Body of pancreas (tissue), 4 donors: Measurements from ENCODE around the gene ACADSB. TPM values are rescaled to one million over a fixed set of nuclear protein-coding genes. Genes with fewer than 3 reads are reported as not detected.

ENCODE experiments used
- ATAC-seq: fragments of 150-250 bp; one replicate; pipeline ENCODE4 v1.9.1; 2016
- DNase-seq, 4 donors: peaks; one replicate each; pipeline ENCODE4 v3.0.0-alpha.2; 2019
- H3K27ac ChIP-seq, 4 donors: fragments of 200-600 bp; sonication (generic); 1 replicate in 3 of 4; 2 replicates in 1 of 4; pipeline versions ENCODE4 v1.5.1 to v1.6.1; 2016 to 2019; ENCODE audit warnings: mild to moderate bottlenecking in 1 of 4, mixed read lengths in 1 of 4, moderate library complexity in 1 of 4
- H3K27me3 ChIP-seq, 2 donors: fragments of 200-600 bp; sonication (generic); one replicate each; pipeline ENCODE4 v1.6.0; 2016; ENCODE audit warnings: mild to moderate bottlenecking in 1 of 2
- H3K36me3 ChIP-seq, 2 donors: fragments of 200-600 bp; sonication (generic); replicated peaks in 1 of 2; 2 replicates each; pipeline ENCODE4 v1.5.1; 2016; ENCODE audit warnings: low read depth in 2 of 2; ENCODE audit not compliant: insufficient read depth in 1 of 2
- H3K4me1 ChIP-seq: fragments of 200-600 bp; sonication (generic); one replicate; pipeline ENCODE4 v1.6.0; 2016
- H3K4me3 ChIP-seq, 2 donors: fragments of 200-600 bp; sonication (generic); 1 replicate in 1 of 2; 2 replicates in 1 of 2; pipeline ENCODE4 v1.5.1; 2016 to 2019
- H3K9me3 ChIP-seq, 3 donors: fragments of 200-600 bp; sonication (generic); 1 replicate in 2 of 3; 2 replicates in 1 of 3; pipeline ENCODE4 v1.5.1; 2016
- POLR2A ChIP-seq, 3 donors: fragments of 450-650 bp; IDR thresholded peaks; one replicate each; pipeline ENCODE4 v1.6.1; 2016; ENCODE audit warnings: antibody characterized with exemption in 3 of 3, mild to moderate bottlenecking in 2 of 3
- whole genome bisulfite sequencing, 2 donors: methylation state at CpG; one replicate each; pipeline ENCODE4 v1.1.5; 2017; 5-methylcytosine and 5-hydroxymethylcytosine counted together
- intact Hi-C: fragments of 100-400 bp; cut with DNase I; formaldehyde crosslinking; loops from one replicate; pipeline ENCODE4 v1.15.1; 2023
- total RNA-seq, 2 donors: library from RNA; depleted of rRNA; stranded (reverse); fragments of >200 nt; gene quantifications; one replicate each; pipeline ENCODE4 v1.1.0, GENCODE V29; 2016
- TF ChIP-seq, protein P1 (sequence below), 7 experiments: fragments of 450-650 bp in 4 of 7; fragments of 200-600 bp in 3 of 7; sonication (generic) in 3 of 7; IDR thresholded peaks; one replicate each; pipeline ENCODE4 v1.5.1; 2016 to 2019; ENCODE audit warnings: antibody characterized with exemption in 7 of 7

The ACADSB gene
- total RNA-seq, 2 donors from 2014 or later: 13.8 to 21.8 TPM

DNA sequence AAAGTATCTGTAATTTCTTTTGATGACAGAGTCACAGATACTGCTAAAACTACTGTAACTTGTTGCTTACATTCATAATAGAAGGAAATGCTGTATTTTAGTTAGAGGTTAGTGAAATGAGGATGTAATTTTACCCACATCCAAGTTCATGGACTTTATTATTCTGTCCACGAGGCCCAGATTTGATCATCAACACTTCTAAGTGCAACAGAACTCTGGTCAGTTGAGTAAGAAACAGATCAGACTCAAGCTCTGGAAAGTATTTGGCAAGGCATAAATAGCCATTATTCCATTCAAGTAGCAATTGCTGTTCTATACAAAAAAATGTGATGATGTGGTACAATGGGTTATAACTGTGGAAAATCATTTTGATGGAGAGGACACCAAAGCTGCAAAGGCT is 22.3 kb downstream of the ACADSB start:
- ATAC-seq (no peak), DNase-seq (no peak)
- Histone ChIP-seq H3K36me3 (no peaks in the 10 kb centered on the region), H3K4me3 (no peak overlapping the region), H3K9me3 (no peaks in the 10 kb centered on the region), H3K27me3 (no peaks in the 10 kb centered on the region), H3K4me1 (no peaks in the 10 kb centered on the region), H3K27ac (no peak overlapping the region)
- intact Hi-C loops: no loop called here
- TF ChIP-seq POLR2A (IDR thresholded peaks at IDR 0.05): no peak
- TF ChIP-seq, protein P1, sequence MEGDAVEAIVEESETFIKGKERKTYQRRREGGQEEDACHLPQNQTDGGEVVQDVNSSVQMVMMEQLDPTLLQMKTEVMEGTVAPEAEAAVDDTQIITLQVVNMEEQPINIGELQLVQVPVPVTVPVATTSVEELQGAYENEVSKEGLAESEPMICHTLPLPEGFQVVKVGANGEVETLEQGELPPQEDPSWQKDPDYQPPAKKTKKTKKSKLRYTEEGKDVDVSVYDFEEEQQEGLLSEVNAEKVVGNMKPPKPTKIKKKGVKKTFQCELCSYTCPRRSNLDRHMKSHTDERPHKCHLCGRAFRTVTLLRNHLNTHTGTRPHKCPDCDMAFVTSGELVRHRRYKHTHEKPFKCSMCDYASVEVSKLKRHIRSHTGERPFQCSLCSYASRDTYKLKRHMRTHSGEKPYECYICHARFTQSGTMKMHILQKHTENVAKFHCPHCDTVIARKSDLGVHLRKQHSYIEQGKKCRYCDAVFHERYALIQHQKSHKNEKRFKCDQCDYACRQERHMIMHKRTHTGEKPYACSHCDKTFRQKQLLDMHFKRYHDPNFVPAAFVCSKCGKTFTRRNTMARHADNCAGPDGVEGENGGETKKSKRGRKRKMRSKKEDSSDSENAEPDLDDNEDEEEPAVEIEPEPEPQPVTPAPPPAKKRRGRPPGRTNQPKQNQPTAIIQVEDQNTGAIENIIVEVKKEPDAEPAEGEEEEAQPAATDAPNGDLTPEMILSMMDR (IDR thresholded peaks at IDR 0.05): no peak
- 88 to 90% methylated on average over 1 of the region's 1 CpG for WGBS, 2 donors

DNA sequence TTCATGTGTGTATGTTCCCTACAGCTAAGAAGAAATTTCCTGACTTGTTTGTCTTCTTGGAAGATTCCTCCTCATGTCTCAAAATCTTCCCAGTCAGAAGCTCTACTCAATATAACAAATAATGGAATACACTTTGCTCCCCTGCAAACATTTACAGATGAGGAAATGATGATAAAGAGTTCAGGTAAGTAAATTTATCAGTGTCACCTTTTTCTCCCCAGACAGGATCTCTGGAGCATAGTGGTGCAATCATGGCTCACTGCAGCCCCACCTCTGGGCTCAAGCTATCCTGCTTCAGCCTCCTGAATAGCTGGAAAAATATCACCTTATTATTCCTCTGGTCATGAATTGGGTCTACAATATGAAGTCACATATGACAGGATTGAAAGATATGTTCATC is 25.5 kb downstream of the ACADSB start:
- no peak for DNase-seq
- Histone ChIP-seq H3K4me1 (no peaks in the 10 kb centered on the region), H3K27ac (no peak overlapping the region), H3K27me3 (no peaks in the 10 kb centered on the region), H3K4me3 (no peak overlapping the region), H3K9me3 (no peaks in the 10 kb centered on the region), H3K36me3 (no peaks in the 10 kb centered on the region)
- no peak for TF ChIP-seq POLR2A (IDR thresholded peaks at IDR 0.05)
- TF ChIP-seq, protein P1 (IDR thresholded peaks at IDR 0.05): no peak
- intact Hi-C loops: no loop called here
- no peak for ATAC-seq

DNA sequence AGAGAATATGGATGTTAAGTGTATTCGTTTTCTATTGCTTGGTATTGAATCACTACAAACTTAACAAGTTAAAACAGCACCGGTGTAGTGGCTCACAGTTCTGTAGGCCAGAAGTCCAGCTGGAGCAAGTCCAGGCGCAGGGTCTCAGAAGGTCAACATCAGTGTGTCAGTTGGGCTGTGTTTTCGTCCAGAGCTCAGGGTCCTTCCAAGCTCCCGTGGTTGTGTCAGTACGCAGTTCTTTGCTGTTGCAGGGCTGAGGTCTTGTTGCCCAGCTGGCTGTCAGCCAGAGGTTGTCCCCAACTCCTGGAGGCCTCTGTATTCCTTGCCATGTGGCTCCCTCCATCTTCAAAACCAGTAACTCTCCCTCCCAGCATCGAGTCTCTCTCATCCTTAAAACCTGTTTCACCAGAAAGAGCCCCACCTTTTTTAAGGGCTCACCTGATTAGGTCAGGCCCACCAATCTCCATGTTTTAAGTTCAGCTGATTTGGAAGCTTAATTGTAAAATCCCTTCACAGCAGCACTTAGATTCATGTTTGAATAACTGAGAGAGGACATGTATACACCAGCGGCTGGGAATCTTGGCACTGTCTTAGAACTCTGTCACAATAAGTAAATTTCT is 26.8 kb downstream of the ACADSB start:
- intact Hi-C loops: no loop called here

DNA sequence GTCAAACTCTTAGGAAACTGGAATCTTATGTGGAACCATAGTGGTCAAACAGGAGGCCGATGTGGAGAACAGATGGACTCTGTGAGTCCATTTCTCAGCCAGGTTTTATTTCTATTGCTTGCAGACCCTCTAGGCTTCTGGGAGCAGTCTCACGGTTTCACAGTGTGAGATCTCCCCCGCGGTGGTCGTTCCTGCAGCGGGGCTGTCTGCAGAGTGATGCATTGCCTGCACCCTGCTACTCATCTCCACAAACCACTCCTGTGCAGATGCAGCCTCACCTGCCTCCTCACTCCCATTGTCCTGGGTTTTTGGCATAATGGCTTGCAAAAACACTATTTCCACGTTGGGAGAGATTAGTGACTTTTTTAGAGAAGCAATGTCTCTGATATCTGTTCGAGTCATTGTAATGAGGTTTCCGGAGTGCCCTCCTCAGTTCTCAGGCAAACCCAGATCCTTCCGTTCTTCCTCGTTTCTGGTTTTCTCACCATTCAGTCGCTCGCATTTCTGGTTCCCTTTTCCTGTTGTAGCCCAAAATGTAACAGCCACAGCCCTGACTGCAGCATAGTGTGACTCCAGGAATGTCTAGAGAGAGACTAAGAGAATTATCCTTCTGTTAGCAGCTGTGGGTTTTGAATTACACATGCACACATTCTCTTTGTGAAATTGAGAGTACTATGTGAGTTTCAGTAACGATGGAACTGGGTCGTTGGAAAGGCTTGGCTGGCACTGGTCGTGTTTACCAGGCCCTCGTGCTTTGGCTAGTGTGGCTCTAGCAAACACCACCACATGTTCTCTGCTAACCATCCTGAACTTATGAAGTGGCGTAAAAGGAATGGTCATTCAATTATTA is 30.2 kb downstream of the ACADSB start:
- Histone ChIP-seq H3K4me1 (no peaks in the 10 kb centered on the region), H3K27ac (no peak overlapping the region), H3K36me3 (no peaks in the 10 kb centered on the region), H3K4me3 (no peak overlapping the region), H3K9me3 (no peaks in the 10 kb centered on the region), H3K27me3 (no peaks in the 10 kb centered on the region)
- TF ChIP-seq POLR2A (IDR thresholded peaks at IDR 0.05): no peak
- TF ChIP-seq, protein P1 (IDR thresholded peaks at IDR 0.05): no peak
- DNase-seq: no peak
- intact Hi-C loops: no loop called here
- ATAC-seq: no peak
- 72 to 74% methylated on average over 18 of the region's 18 CpGs for WGBS, 2 donors

More for the DNA sequence above, 26.8 kb downstream of the ACADSB start:
- H3K4me1 ChIP-seq: no peaks in the 10 kb centered on the region
- no peaks in the 10 kb centered on the region for H3K9me3 ChIP-seq
- TF ChIP-seq POLR2A (IDR thresholded peaks at IDR 0.05): no peak
- TF ChIP-seq, protein P1 (IDR thresholded peaks at IDR 0.05): no peak
- no peak overlapping the region for H3K27ac ChIP-seq
- no peaks in the 10 kb centered on the region for H3K27me3 ChIP-seq
- ATAC-seq (no peak), DNase-seq (no peak)
- H3K4me3 ChIP-seq: no peak overlapping the region
- no peaks in the 10 kb centered on the region for H3K36me3 ChIP-seq
- 89 to 90% methylated on average over 8 of the region's 8 CpGs for WGBS, 2 donors

DNA sequence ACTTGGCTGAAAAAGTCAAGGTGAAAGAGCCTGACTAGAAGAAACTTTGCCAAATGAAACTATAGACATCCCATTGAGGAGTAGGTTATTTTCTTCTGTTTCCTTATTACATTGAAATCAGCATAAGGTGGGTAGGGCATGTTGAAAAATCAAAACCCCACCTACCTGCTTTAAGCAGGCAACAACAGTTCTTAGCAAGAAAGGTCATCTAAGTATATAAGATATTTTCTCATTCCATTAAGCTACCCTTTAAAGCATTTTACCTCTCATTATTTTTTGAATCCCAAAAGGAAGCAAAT is 30.8 kb downstream of the ACADSB start:
- no peak for TF ChIP-seq POLR2A (IDR thresholded peaks at IDR 0.05)
- TF ChIP-seq, protein P1 (IDR thresholded peaks at IDR 0.05): no peak
- DNase-seq (no peak), ATAC-seq (no peak)
- Histone ChIP-seq H3K36me3 (no peaks in the 10 kb centered on the region), H3K4me1 (no peaks in the 10 kb centered on the region), H3K27ac (no peak overlapping the region), H3K4me3 (no peak overlapping the region), H3K9me3 (no peaks in the 10 kb centered on the region), H3K27me3 (no peaks in the 10 kb centered on the region)
- intact Hi-C loops: no loop called here
